NCI-H446 treated with DMSO at 0.1 percent for 48 hours (cell line): Measurements from ENCODE around the gene EMX1.

Experiments used
- DNase-seq: peaks from one replicate; lab custom pipeline; 2025; lab: John Stamatoyannopoulos, UW

Gene EMX1

DNA sequence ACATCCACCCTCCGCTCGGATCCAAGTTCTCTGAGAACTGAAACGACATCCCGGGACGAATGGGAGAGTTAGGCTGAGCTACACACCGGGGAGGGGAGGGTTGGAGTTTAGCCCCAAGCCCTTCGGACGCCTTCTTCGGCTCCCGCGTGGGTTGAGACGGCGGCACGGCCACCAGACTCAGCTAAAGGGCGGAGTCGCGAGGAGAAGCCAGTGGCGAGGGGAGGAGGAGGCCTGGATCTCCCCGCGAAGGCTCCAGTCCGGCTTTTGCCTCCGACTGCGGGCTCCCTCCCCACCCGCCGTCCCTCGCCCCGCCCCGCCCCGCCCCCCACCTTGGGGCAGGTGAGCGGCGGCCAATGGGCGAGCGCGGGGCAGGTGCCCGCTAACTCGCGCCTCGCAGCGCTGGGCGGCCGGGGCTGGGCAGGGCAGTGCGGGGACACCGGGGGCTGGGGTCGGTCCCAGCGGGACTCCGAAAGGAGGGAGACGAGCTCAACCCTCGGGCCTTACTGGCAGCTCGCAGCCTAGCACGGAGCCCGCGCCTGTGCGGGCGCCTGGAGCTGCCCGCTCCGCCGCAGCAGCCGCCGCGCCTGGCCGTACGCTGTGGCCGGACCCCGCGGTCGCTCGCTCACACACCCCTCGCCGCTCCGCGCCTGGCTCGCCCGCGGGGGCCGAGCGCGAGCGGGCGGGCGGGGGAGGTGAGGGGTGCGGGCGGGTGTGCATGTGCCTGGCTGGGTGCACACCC is at the start of gene EMX1:
Gene EMX1 (plus strand): TSS at position 382 of the 739 bp plus-strand sequence. CDS start 334 bp downstream, at position 716.
- DNase-seq, result peak; percentile 44

GRCh38 chr2:72871060-72871459 is 46.3 kb upstream of the EMX1 start:
- no peak for DNase-seq

DNA sequence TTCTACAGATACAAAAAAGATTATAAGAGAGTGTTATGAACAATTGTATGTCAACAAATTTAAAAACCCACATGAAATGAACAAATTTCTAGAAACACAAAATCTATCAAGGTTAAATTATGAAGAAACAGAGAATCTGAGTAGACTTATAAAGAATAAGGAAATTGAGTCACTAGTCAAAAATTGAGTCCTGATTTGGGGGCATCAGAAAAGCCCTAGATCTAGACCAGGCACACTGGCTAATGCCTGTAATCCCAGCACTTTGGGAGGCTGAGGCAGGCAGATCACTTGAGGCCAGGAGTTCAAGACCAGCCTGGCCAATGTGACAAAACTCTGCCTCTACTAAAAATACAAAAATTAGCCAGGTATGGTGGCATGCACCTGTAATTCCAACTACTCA is 45.4 kb upstream of the EMX1 start:
- DNase-seq, result no peak

GRCh38 chr2:72883356-72883962 is 33.9 kb upstream of the EMX1 start:
- no peak for DNase-seq

- DNase-seq, result no peak
These were observed 30.8 kb upstream of the EMX1 start for GRCh38 chr2:72886505-72887031.

- DNase-seq, result peak; percentile 5
These were observed 30.1 kb upstream of the EMX1 start, which contains the start of gene SPR for GRCh38 chr2:72887032-72887739. TSS of gene SPR (plus strand) at chr2:72887408. CDS start at chr2:72887433, 25 bp downstream.

DNA sequence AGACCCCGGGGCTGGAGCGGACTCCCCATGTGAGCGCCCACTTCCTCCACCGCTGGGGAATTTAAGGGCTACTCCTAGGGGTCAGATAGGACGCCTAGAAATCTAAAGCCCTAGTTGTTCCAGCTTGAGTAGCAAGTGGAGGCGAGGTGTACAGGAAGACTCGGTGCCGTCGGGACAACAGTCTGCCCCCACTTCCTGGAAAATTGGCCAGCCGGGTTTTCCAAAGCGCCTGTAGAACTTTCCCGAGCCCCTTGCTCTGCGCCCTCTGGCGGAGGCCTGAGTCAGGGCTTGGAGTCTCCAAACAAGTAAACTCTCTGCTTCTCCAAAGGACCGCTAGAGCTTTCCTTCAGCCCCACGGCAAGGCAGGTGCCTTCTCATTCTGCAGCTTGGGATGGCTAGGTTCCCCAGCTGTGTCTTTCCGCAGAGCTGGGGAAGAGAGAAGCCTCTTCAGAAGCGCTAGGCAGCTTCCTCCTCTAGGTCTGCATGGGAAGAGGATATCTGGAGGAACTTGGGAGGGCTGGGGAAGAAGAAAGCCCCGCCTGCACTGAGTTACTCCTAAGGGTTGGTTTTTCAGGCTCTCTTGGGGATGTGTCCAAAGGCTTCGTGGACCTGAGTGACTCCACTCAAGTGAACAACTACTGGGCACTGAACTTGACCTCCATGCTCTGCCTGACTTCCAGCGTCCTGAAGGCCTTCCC is 29.4 kb upstream of the EMX1 start:
- DNase-seq, result peak; percentile 66

- DNase-seq, result no peak
These were observed 28.7 kb upstream of the EMX1 start for GRCh38 chr2:72888438-72889202.

- DNase-seq, result no peak
These were observed 27.3 kb upstream of the EMX1 start for GRCh38 chr2:72889991-72890390.

DNA sequence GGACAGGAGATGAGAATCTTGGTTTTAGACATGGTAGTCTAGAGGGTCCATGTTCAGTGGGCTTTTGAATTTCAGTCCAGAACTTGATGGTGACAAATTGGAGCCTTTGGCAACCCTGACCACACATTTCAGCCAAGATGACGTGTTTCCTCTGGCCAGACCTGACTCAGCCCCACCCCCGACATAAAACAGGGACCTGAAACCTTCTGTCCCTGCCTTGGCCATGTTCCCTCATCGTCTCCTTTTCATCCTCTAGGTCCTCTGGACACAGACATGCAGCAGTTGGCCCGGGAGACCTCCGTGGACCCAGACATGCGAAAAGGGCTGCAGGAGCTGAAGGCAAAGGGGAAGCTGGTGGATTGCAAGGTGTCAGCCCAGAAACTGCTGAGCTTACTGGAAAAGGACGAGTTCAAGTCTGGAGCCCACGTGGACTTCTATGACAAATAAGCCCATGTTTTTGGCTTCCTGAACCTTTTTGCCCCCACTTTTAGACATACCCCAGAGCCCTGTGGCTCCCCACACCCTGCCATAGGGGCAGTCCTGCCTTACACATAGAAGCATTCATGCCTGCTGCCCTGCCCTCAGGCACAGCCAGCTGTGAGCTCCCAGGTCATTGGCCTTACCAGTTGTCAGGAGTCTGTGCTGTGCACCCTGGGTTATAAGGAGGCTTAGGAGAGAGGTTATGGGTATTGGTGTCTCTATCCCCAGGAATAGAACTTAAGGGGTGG is 26.1 kb upstream of the EMX1 start:
- no peak for DNase-seq

- peak; percentile 39 for DNase-seq
These were observed 24.7 kb upstream of the EMX1 start for GRCh38 chr2:72892506-72893173.

DNA sequence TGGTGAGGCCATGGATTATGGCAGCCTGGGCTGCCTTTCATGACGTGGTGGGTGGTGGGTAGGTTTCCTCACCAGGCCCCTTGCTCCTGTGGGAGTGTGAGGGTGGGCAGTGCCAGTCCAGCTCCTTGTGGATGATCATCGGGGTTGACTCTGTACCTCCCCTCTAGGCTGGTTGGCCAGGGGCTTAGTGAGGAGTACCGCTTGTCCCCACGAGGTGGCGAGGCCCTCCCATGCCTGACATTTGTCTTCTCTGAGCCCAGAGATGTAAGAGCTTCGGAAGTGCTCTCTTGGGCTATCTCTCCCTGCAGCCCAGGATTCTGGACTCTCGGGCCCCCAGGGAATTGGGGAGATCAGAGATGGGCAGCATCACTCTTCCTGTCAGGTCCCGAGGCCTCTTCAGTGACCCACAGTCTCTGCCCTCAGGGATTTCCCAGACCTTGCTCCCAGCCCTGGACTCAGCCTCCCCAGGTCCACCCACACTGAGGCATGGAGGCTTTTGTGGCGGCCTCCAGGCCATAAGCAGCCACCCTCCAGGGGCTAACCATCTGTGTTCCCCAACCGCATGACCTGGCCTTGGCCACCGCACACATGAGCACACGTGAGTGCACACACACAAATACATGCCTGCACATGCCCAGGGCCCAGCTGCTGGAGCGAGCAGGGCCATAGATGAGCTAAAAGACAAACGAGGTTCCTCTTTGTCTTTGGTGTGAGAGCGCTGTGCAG is 23.6 kb upstream of the EMX1 start:
- DNase-seq, result peak; percentile 25

GRCh38 chr2:72894514-72894913 is 22.8 kb upstream of the EMX1 start:
- no peak for DNase-seq

DNA sequence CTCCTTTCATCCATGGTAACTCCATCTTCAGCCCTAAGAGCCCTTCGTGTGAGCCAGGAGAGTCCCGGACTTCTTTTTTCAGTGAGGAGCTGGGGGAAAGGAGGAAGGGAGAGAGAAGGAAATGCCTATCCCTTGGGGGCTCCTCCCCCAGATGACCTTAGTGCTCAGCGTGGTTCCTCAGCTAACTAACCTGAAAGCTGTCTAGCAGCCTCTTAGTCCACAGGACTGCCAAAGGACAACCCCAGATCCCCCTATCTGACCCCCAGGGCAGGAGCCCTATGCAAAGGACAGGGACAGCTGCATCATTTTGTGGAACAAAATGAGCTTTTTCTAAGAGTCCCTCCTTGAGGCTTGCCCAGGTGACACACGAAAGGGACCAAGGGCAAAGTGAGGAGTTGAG is 22.2 kb upstream of the EMX1 start:
- DNase-seq, result no peak

- no peak for DNase-seq
These were observed 21.5 kb upstream of the EMX1 start for GRCh38 chr2:72895759-72896281.

- no peak for DNase-seq
These were observed 20.9 kb upstream of the EMX1 start for GRCh38 chr2:72896446-72896845.

DNA sequence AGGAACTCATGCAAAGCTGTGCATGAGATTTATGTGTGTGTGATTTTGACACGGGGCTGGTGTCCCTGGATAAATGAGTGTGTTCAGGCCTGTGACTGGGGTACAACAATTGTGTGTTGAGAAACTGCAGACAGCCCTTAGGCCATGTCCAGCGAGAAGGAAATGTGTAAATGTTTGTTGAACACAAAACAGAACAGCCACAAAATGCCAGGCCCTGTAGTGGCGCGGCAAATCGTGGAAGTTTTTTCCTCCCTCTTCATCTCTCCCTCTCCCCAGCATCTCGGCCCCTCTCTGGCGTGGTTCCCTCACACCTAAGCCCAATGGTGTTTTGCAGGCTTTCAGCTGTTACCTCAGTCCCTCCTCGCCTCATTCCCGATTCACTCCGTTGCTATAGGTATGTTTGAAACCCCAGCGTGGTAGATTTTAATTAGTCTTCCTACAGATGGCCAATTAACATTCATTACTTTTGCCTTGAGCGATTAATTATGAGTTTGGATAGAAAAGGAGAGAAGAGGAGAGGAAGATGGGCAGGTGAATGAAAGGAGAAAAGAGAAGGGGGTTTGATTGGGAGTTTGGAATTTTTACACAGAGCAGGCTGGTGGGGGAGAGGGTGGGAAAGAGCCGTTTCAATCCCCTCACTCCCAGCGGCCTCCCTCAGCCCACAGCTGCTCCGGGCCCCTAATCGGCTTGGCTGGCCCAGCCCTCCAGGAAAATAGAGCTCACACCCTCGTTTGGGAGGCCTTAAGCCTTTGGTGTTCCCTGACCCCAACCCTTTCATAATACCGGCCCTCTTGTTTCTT is 19.3 kb upstream of the EMX1 start:
- no peak for DNase-seq

- no peak for DNase-seq
These were observed 18.8 kb upstream of the EMX1 start for GRCh38 chr2:72898585-72898906.
